Measurements from ENCODE around the gene HGS.
"Not testable (repeated sequence)": the region's sequence is repeated elsewhere in the genome, so short reads cannot be mapped to it uniquely, and the experiment has no call there.

HGS gene

GRCh38 chr17:81725439-81725838 is 41.6 kb downstream of the HGS start:
- H3K36me3 ChIP-seq (ENCODE audit: control insufficient read depth, insufficient read depth, low read length): no peaks in the 10 kb centered on the region
- H3K27ac ChIP-seq (ENCODE audit: low read depth, low read length): no peak overlapping the region
- no peak overlapping the region for H3K4me3 ChIP-seq (ENCODE audit: low read depth, low read length)
- peaks cover 12% of the 10 kb centered on the region for H3K4me1 ChIP-seq (ENCODE audit: control insufficient read depth, insufficient read depth, low read length)
- H3K9ac ChIP-seq (ENCODE audit: low read length): no peak overlapping the region
- H3K27me3 ChIP-seq (ENCODE audit: control insufficient read depth, insufficient read depth, low read length): no peaks in the 10 kb centered on the region
- H3K9me3 ChIP-seq (ENCODE audit: control insufficient read depth, insufficient read depth, low read depth, low read length): no peaks in the 10 kb centered on the region

DNA sequence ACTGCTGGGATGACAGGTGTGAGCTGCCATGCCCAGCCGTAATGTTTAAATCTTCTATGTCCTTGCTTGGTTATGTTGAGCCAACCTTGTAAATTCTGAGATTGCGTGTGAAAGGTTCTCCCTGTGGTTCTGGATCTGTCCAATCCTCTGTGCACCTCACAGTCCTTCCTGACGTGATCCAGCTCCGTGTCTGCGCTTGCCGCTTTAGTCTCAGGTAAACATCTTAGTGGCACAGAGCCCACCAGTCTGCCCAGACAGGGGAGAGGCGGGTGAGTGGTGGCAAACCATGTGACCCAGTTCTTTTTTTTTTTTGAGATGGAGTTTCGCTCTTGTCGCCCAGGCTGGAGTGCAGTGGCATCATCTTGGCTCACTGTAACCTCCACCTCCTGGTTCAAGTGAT is 42.2 kb downstream of the HGS start:
- Histone ChIP-seq H3K9ac (ENCODE audit: low read length) (no peak overlapping the region), H3K27me3 (ENCODE audit: control insufficient read depth, insufficient read depth, low read length) (no peaks in the 10 kb centered on the region), H3K4me3 (ENCODE audit: low read depth, low read length) (no peak overlapping the region), H3K9me3 (ENCODE audit: control insufficient read depth, insufficient read depth, low read depth, low read length) (no peaks in the 10 kb centered on the region), H3K4me1 (ENCODE audit: control insufficient read depth, insufficient read depth, low read length) (peaks cover 10% of the 10 kb centered on the region), H3K27ac (ENCODE audit: low read depth, low read length) (no peak overlapping the region), H3K36me3 (ENCODE audit: control insufficient read depth, insufficient read depth, low read length) (no peaks in the 10 kb centered on the region)

- Histone ChIP-seq H3K9ac (ENCODE audit: low read length) (no peak overlapping the region), H3K27ac (ENCODE audit: low read depth, low read length) (no peak overlapping the region), H3K9me3 (ENCODE audit: control insufficient read depth, insufficient read depth, low read depth, low read length) (no peaks in the 10 kb centered on the region), H3K36me3 (ENCODE audit: control insufficient read depth, insufficient read depth, low read length) (no peaks in the 10 kb centered on the region), H3K27me3 (ENCODE audit: control insufficient read depth, insufficient read depth, low read length) (no peaks in the 10 kb centered on the region), H3K4me1 (ENCODE audit: control insufficient read depth, insufficient read depth, low read length) (peaks cover 11% of the 10 kb centered on the region), H3K4me3 (ENCODE audit: low read depth, low read length) (no peak overlapping the region)
Measured at GRCh38 chr17:81727324-81728031, 43.7 kb downstream of the HGS start.

DNA sequence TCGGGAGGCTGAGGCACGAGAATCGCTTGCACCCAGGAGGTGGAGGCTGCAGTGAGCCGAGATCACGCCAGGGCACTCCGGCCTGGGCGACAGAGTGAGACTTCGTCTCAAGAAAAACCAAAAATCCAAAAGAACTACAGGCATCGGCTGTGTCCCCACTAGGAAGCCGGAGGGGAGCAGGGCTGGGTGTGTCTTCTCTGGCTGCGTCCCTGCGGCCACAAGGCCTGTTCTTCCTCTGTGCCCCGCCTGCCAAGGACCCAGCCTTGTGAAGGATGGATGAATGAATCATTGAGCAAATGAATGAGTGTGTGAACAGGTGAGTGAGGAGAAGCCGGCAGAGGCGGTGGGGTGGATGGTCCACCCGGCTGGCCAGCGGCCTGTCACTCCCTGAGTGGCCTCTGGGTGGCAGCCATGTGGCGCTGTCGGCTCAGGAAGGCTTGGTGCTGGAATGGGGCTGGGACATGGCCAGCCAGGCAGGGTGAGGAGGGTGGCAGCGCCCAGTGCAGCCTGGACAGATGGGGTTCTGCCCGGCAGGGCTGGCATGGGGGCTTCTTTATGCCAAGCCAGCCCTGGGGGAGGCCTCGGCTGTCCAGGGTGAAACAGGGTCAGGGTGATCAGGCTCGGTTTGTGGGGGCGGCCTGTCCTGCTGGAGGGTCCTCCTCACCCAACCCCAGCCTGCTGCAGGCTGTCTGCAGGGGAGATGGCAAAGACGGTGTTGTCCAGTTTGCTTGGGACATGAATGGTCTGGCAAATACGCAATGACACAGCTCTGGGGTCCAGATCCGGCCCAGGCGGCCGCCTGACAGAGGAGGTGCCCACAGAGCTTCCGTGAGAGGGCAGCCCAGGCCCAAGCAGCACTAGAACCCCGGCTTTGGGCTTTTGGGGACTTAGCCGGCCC is 49.9 kb downstream of the HGS start:
- peaks cover 18% of the 10 kb centered on the region; the same call in 1 of the 2 replicates for H3K27me3 ChIP-seq (ENCODE audit: control insufficient read depth, insufficient read depth, low read length)
- no peak overlapping the region for H3K27ac ChIP-seq (ENCODE audit: low read depth, low read length)
- H3K9ac ChIP-seq (ENCODE audit: low read length): no peak overlapping the region
- H3K4me3 ChIP-seq (ENCODE audit: low read depth, low read length): no peak overlapping the region
- H3K4me1 ChIP-seq (ENCODE audit: control insufficient read depth, insufficient read depth, low read length): peaks cover 16% of the 10 kb centered on the region
- H3K36me3 ChIP-seq (ENCODE audit: control insufficient read depth, insufficient read depth, low read length): no peaks in the 10 kb centered on the region
- no peaks in the 10 kb centered on the region for H3K9me3 ChIP-seq (ENCODE audit: control insufficient read depth, insufficient read depth, low read depth, low read length)

GRCh38 chr17:81734405-81735263 is 50.8 kb downstream of the HGS start:
- Histone ChIP-seq H3K4me3 (ENCODE audit: low read depth, low read length) (no peak overlapping the region), H3K9me3 (ENCODE audit: control insufficient read depth, insufficient read depth, low read depth, low read length) (no peaks in the 10 kb centered on the region), H3K27me3 (ENCODE audit: control insufficient read depth, insufficient read depth, low read length) (peaks cover 18% of the 10 kb centered on the region; the same call in 1 of the 2 replicates), H3K27ac (ENCODE audit: low read depth, low read length) (no peak overlapping the region), H3K4me1 (ENCODE audit: control insufficient read depth, insufficient read depth, low read length) (peaks cover 16% of the 10 kb centered on the region), H3K36me3 (ENCODE audit: control insufficient read depth, insufficient read depth, low read length) (no peaks in the 10 kb centered on the region), H3K9ac (ENCODE audit: low read length) (no peak overlapping the region)

- Histone ChIP-seq H3K27me3 (ENCODE audit: control insufficient read depth, insufficient read depth, low read length) (peaks cover 18% of the 10 kb centered on the region; the same call in 1 of the 2 replicates), H3K4me3 (ENCODE audit: low read depth, low read length) (no peak overlapping the region; the same call in 1 of the 2 replicates), H3K27ac (ENCODE audit: low read depth, low read length) (no peak overlapping the region), H3K36me3 (ENCODE audit: control insufficient read depth, insufficient read depth, low read length) (no peaks in the 10 kb centered on the region), H3K9me3 (ENCODE audit: control insufficient read depth, insufficient read depth, low read depth, low read length) (no peaks in the 10 kb centered on the region), H3K4me1 (ENCODE audit: control insufficient read depth, insufficient read depth, low read length) (peaks cover 16% of the 10 kb centered on the region), H3K9ac (ENCODE audit: low read length) (no peak overlapping the region)
Measured at GRCh38 chr17:81735264-81736102, 51.7 kb downstream of the HGS start.

DNA sequence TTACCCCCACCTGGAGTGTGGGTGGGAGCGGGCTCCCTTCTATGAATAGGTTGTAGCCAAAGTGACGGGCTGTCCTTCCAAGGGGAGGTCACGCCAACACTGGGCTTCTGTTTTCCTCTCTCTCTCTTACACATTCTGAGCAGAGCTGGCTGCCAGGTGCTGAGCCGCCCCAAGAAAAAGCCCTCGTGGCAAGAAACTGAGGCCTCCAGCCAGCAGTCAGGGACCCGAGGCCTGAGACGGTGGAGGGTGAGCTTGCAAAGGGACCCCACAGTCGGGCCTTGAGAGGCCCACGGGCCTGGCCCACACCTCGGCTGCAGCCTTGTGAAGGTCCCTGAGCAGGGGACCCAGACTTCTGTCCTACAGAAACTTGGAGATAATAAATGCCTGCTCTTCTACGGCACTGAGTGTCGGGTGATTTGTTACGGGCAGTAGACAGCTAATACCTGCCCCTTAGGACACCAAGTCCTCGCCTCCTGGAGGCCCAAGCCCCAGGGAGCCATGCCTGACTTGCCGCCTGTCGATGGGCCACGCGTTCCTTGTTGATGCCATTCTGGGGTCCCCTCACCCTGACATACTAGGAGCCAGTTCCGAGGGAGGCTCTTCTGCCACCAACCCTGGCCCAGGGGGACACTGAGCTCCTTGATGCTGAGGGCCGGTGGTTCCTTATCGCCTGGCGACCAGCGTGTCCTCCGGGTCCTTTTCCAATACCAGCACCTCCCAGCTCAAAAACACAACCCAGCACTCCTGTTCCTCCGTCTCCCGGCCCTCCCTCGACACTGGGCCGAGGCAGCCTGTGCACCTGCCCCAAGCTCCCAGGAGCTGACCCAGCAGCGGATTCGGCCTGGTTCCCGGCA is 54.4 kb downstream of the HGS start:
- Histone ChIP-seq H3K4me1 (ENCODE audit: control insufficient read depth, insufficient read depth, low read length) (peaks cover 10% of the 10 kb centered on the region), H3K27ac (ENCODE audit: low read depth, low read length) (no peak overlapping the region), H3K4me3 (ENCODE audit: low read depth, low read length) (no peak overlapping the region), H3K27me3 (ENCODE audit: control insufficient read depth, insufficient read depth, low read length) (peaks cover 18% of the 10 kb centered on the region; the same call in 1 of the 2 replicates), H3K36me3 (ENCODE audit: control insufficient read depth, insufficient read depth, low read length) (no peaks in the 10 kb centered on the region), H3K9ac (ENCODE audit: low read length) (no peak overlapping the region), H3K9me3 (ENCODE audit: control insufficient read depth, insufficient read depth, low read depth, low read length) (no peaks in the 10 kb centered on the region)

DNA sequence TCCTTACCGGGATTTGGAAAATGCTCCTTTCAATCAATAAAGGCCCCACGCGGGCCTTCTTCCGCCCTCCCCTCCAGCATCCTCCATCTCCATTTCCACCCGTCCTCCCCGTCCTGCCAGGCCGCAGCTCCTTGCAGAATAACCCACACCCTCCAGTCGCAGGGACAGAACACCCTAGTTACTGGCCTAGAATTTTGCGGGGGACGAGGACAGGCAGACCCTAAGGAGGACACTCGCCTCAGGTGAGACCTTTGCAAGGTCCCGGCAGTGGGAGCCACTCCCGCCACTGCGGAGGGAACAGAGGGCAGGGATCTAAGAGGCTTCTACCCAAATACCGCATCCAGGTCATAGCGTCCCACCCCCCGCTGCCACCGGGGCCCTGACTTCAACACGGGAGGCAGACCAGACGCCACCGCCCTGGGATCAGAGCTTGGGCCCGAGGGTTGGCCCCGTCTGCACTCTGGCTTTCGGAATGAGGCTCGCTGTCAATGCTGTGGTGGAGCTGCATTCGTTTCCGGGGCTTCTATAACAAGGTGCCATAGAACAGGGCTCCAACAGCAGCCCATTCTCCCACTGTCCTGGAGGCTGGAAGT is 55.1 kb downstream of the HGS start:
- no peak overlapping the region for H3K27ac ChIP-seq (ENCODE audit: low read depth, low read length)
- H3K4me1 ChIP-seq (ENCODE audit: control insufficient read depth, insufficient read depth, low read length): peaks cover 10% of the 10 kb centered on the region
- H3K4me3 ChIP-seq (ENCODE audit: low read depth, low read length): no peak overlapping the region
- no peaks in the 10 kb centered on the region for H3K36me3 ChIP-seq (ENCODE audit: control insufficient read depth, insufficient read depth, low read length)
- H3K27me3 ChIP-seq (ENCODE audit: control insufficient read depth, insufficient read depth, low read length): peaks cover 18% of the 10 kb centered on the region; the same call in 1 of the 2 replicates
- H3K9ac ChIP-seq (ENCODE audit: low read length): no peak overlapping the region
- no peaks in the 10 kb centered on the region for H3K9me3 ChIP-seq (ENCODE audit: control insufficient read depth, insufficient read depth, low read depth, low read length)

DNA sequence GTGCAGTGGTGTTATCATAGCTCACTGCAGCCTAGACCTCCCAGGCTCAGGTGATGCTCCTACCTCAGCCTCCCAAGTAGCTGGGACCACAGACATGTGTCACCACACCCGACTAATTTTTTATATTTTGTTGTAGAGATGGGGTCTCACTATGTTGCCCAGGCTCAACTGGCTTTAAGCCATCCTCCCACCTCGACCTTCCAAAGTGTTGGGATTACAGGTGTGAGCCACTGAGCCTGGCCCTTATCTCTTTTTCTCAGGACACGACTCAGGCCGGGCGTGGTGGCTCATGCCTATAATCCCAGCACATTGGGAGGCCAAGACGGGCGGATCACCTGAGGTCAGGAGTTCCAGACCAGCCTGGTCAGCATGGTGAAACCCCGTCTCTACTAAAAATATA is 55.8 kb downstream of the HGS start:
- H3K4me1 ChIP-seq (ENCODE audit: control insufficient read depth, insufficient read depth, low read length): peaks cover 10% of the 10 kb centered on the region
- peaks cover 18% of the 10 kb centered on the region; the same call in 1 of the 2 replicates for H3K27me3 ChIP-seq (ENCODE audit: control insufficient read depth, insufficient read depth, low read length)
- not testable (repeated sequence) for H3K27ac ChIP-seq (ENCODE audit: low read depth, low read length); H3K9me3 ChIP-seq (ENCODE audit: control insufficient read depth, insufficient read depth, low read depth, low read length); H3K36me3 ChIP-seq (ENCODE audit: control insufficient read depth, insufficient read depth, low read length); H3K4me3 ChIP-seq (ENCODE audit: low read depth, low read length); H3K9ac ChIP-seq (ENCODE audit: low read length)
